ENCODE results near the gene SEMA6C. TPM values are rescaled to one million over a fixed set of nuclear protein-coding genes. Genes with fewer than 3 reads are reported as not detected.

Gene SEMA6C
- total and polyA plus RNA-seq, 2 of the 8 experiments (the other 6 are each of a cell fraction or from before 2014, with no cell fraction given) = 12.2 to 15.7 TPM

- CTCF ChIA-PET (ENCODE audit: partially characterized antibody) = interaction anchor here (0.8 to 3.1 kb wide), 17 partner anchors 10 to 428 kb away, joined by 3 to 16 read pairs (median 4); partner anchors contain the start of genes TNFAIP8L2 and VPS72
- no peak overlapping the region for H2BK120ac ChIP-seq (replicated peaks; ENCODE audit: low read depth, low read length)
- H3K9me3 ChIP-seq (ENCODE audit: insufficient read depth in 2 of 2, low read depth in 1 of 2, low read length in 1 of 2) = no peaks in the 10 kb centered on the region
- no peak overlapping the region for H3K4me2 ChIP-seq (ENCODE audit: insufficient read depth in 1 of 2, low read depth in 2 of 2, low read length in 2 of 2)
- H3K79me2 ChIP-seq (ENCODE audit: control insufficient read depth in 1 of 2, insufficient read depth in 2 of 2, low read length in 2 of 2) = no peaks in the 10 kb centered on the region
- FAIRE-seq (no peak), DNase-seq (ENCODE audit: low read depth in 1 of 2, low spot score in 2 of 2) (no peak)
- 0 out of 2 replicates have a peak overlapping the region, but pooled peaks have one; percentile 40 for H4K8ac ChIP-seq (ENCODE audit: extremely low read depth, insufficient read depth, low read length)
- no peak overlapping the region for H2BK5ac ChIP-seq (ENCODE audit: low read depth, low read length)
- no peak overlapping the region for H3K27ac ChIP-seq (ENCODE audit: low read depth, low read length)
- no peaks in the 10 kb centered on the region for H4K20me1 ChIP-seq (replicated peaks in 1 of 2; ENCODE audit: control insufficient read depth in 1 of 2, insufficient read depth in 2 of 2, low read length in 2 of 2)
- H3K79me1 ChIP-seq (ENCODE audit: low read depth, low read length) = no peaks in the 10 kb centered on the region
- H3K4me1 ChIP-seq (replicated peaks in 1 of 4; ENCODE audit: control insufficient read depth in 3 of 4, insufficient read depth in 4 of 4, low read length in 3 of 4) = no peaks in the 10 kb centered on the region
- H2BK15ac ChIP-seq (ENCODE audit: low read length) = no peak overlapping the region
- no peak overlapping the region for H3K23ac ChIP-seq (ENCODE audit: insufficient read length)
- H3K4me3 ChIP-seq (ENCODE audit: extremely low read depth in 1 of 4, insufficient read depth in 2 of 4, low read depth in 3 of 4, low read length in 4 of 4) = no peak overlapping the region
- no peak overlapping the region for H3K14ac ChIP-seq (ENCODE audit: insufficient read length)
- H3K36me3 ChIP-seq (ENCODE audit: control insufficient read depth in 2 of 4, insufficient read depth in 4 of 4, low read length in 3 of 4) = peaks cover 12 to 54% (median 34%) of the 10 kb centered on the region in 4 experiments
- no peak overlapping the region for H3K9ac ChIP-seq (replicated peaks in 1 of 4; ENCODE audit: extremely low read depth in 1 of 4, low read depth in 3 of 4, low read length in 3 of 4)
- no peaks in the 10 kb centered on the region for H3K23me2 ChIP-seq (ENCODE audit: low read depth, low read length)
- H2BK12ac ChIP-seq (ENCODE audit: low read depth, low read length) = no peak overlapping the region
- no peak overlapping the region for H3K18ac ChIP-seq (ENCODE audit: extremely low read depth, low read length)
- no peak overlapping the region for H4K91ac ChIP-seq (replicated peaks; ENCODE audit: insufficient read length, low read length)
- H2BK20ac ChIP-seq (ENCODE audit: low read length) = no peak overlapping the region
- 94% methylated on average over 17 of the region's 17 CpGs; no CpG with 5 or more reads in 1 of the 2 experiments for WGBS, 2 experiments (ENCODE audit: extremely low coverage in 1 of 2, insufficient coverage in 1 of 2, insufficient read length in 1 of 2, insufficient replicate concordance in 2 of 2, low coverage in 1 of 2, low lambda C conversion rate in 2 of 2, missing lambda C conversion rate in 1 of 2)
- no peak overlapping the region for H2AK5ac ChIP-seq (ENCODE audit: low read depth, low read length)
- no peak overlapping the region for H3K56ac ChIP-seq (replicated peaks; ENCODE audit: insufficient read length, low read depth, low read length)
- no peak overlapping the region for H2AFZ ChIP-seq (ENCODE audit: low read length)
- no peaks in the 10 kb centered on the region for H3K27me3 ChIP-seq (replicated peaks in 1 of 4; ENCODE audit: control insufficient read depth in 3 of 4, extremely low read depth in 1 of 4, insufficient read depth in 3 of 4, low read length in 3 of 4)
- no peak overlapping the region for H3K4ac ChIP-seq (replicated peaks; ENCODE audit: insufficient read length, low read depth, low read length)
- POLR2A ChIA-PET (ENCODE audit: partially characterized antibody) = interaction anchor here (0.6 to 2.9 kb wide), 5 partner anchors 10 to 214 kb away, joined by 3 to 13 read pairs (median 8); partner anchors contain the start of genes SCNM1 and VPS72
- no peak overlapping the region for H4K5ac ChIP-seq (ENCODE audit: insufficient read length, low read depth, low read length)
- TF ChIP-seq HDAC2 (IDR thresholded peaks at IDR 0.05; ENCODE audit: borderline replicate concordance in 1 of 2, low read depth in 2 of 2, low read length in 2 of 2) (no peak), TAF7 (optimal IDR thresholded peaks at IDR 0.05; ENCODE audit: borderline replicate concordance, low read depth, low read length) (no peak), MAFK (IDR thresholded peaks at IDR 0.05; ENCODE audit: low read depth, low read length) (no peak), BRCA1 (IDR thresholded peaks at IDR 0.05; ENCODE audit: low read depth, low read length) (no peak), NANOG (IDR thresholded peaks at IDR 0.05; ENCODE audit: insufficient read depth, low read depth, low read length, poor library complexity, severe bottlenecking) (no peak), USF2 (IDR thresholded peaks at IDR 0.05; ENCODE audit: low read length) (no peak), PHF8 (conservative IDR thresholded peaks at IDR 0.05; ENCODE audit: low read depth, low read length) (no peak), KDM4A (IDR thresholded peaks at IDR 0.05; ENCODE audit: low read depth, low read length, severe bottlenecking) (no peak), SAP30 (IDR thresholded peaks at IDR 0.05; ENCODE audit: insufficient read depth, insufficient replicate concordance, low read length) (no peak), CBX8 (IDR thresholded peaks at IDR 0.05; ENCODE audit: borderline replicate concordance, low read depth, low read length) (no peak)
Observed at GRCh38 chr1:151176514-151177045, 30.1 kb upstream of the SEMA6C start.
